Colonic mucosa (tissue), 4 donors: ENCODE data around the gene NAA60. TPM values are rescaled to one million over a fixed set of nuclear protein-coding genes. Genes with fewer than 3 reads are reported as not detected.
A peak's percentile ranks its signal among the peaks of the same experiment; 100 is the strongest.

ENCODE experiments used
- DNase-seq: peaks from one replicate; pipeline ENCODE4 v3.0.0-alpha.2; 2020
- H3K27ac ChIP-seq: fragments of 200-600 bp; one replicate; pipeline ENCODE4 v1.8.0; 2021
- H3K27me3 ChIP-seq: fragments of 200-600 bp; one replicate; pipeline ENCODE4 v1.8.0; 2021
- H3K36me3 ChIP-seq: fragments of 200-600 bp; one replicate; pipeline ENCODE4 v1.8.0; 2021
- H3K4me1 ChIP-seq: fragments of 200-600 bp; one replicate; pipeline ENCODE4 v1.8.0; 2021; ENCODE audit warnings: mild to moderate bottlenecking
- H3K4me3 ChIP-seq: fragments of 200-600 bp; one replicate; pipeline ENCODE4 v1.8.0; 2021
- H3K9ac ChIP-seq, 2 donors: one replicate each; pipeline ENCODE4 v1.7.0; 2013; ENCODE audit warnings: control low read depth in 2 of 2, low read depth in 2 of 2, low read length in 2 of 2
- H3K9me3 ChIP-seq: fragments of 200-600 bp; one replicate; pipeline ENCODE4 v1.8.0; 2021
- intact Hi-C: fragments of 100-400 bp; cut with DNase I; formaldehyde crosslinking; loops from one replicate; pipeline ENCODE4 v1.14.1; 2022
- total RNA-seq, 2 donors: library from RNA; stranded (reverse); fragmentation: NEBNext Ultra II Directional in 1 of 2; extraction: Animal tissue kit (Norgen Biotek cat#: 25700) in 1 of 2; gene quantifications; one replicate each; pipeline ENCODE4 v1.2.1, GENCODE V29; 2021
- TF ChIP-seq, protein P1 (sequence below): fragments of 200-600 bp; IDR thresholded peaks from one replicate; pipeline ENCODE4 v1.8.0; 2022; ENCODE audit warnings: antibody characterized with exemption, mild to moderate bottlenecking
- donor health status: healthy.
- donor health status: DM: no; HTN: no; CAD: no.
- donor health status: DM: no; HTN: no; CAD: no.

NAA60 gene
- total RNA-seq, 2 donors from 2014 or later, result 56.8 to 68.6 TPM

DNA sequence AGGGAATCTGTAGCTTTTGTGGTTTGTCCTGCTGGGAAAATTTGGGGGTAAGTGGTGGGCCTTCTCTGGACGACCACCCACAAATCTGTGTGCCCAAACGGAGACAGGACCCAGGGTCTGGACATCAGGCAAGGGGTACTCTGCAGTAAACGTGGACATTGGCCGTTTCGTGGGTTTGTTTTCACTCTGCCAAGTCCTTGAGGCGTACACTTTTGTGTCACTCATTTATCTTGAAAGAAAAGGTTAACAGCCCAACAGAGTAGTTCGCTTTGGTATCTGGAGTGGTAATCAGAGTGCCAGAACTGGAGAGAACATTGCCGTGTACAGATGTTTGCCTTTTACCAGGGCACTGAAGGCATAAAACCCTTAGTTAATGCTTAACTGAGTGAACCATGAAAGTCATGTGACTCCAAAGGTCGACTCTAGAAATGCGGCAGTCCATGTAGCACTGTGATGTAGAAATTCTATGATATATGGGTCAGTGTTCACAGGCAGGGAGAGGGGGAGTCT is 15.4 kb downstream of the NAA60 start:
- H3K4me1 ChIP-seq, result peaks cover 38% of the 10 kb centered on the region
- H3K36me3 ChIP-seq, result no peaks in the 10 kb centered on the region
- TF ChIP-seq, protein P1, sequence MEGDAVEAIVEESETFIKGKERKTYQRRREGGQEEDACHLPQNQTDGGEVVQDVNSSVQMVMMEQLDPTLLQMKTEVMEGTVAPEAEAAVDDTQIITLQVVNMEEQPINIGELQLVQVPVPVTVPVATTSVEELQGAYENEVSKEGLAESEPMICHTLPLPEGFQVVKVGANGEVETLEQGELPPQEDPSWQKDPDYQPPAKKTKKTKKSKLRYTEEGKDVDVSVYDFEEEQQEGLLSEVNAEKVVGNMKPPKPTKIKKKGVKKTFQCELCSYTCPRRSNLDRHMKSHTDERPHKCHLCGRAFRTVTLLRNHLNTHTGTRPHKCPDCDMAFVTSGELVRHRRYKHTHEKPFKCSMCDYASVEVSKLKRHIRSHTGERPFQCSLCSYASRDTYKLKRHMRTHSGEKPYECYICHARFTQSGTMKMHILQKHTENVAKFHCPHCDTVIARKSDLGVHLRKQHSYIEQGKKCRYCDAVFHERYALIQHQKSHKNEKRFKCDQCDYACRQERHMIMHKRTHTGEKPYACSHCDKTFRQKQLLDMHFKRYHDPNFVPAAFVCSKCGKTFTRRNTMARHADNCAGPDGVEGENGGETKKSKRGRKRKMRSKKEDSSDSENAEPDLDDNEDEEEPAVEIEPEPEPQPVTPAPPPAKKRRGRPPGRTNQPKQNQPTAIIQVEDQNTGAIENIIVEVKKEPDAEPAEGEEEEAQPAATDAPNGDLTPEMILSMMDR, result no peak
- H3K9ac ChIP-seq, result peak overlapping the region; percentile 98 to 99
- no peaks in the 10 kb centered on the region for H3K9me3 ChIP-seq
- peak overlapping the region; percentile 96 for H3K27ac ChIP-seq
- DNase-seq, result peak; percentile 80
- intact Hi-C loops, result no loop called here
- no peaks in the 10 kb centered on the region for H3K27me3 ChIP-seq
- peak overlapping the region; percentile 76 for H3K4me3 ChIP-seq

DNA sequence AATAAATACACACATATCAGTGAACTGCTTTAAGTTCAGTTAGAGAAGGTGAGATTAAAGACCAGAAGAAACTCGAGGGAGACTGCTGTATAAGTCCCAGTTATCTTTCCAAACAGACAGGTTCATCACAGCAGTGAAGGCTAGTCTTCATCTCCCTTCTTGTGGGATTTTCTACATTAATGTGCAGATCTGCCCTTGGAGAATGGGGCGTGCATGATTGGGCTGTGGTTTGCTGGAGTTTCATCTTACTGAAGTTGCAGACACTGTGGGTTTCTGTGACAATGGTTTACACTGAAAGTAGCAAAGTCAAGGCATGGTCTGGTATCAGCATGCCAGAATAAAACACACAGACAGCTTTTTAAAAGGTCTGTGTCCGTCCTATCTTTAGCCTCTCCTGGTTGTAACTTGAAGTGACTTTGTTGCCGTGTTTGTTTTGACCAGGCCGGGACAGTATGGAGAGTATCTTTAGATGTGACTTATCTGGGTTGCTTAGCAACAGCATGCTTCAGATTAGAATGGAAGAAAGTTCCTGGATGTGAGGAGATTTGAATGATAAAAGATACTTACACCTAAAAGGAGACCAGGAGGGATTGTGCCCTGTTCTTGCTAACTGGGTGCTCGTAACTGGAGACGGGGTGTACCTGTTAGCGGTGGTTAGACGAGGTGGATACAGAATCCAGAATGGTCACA is 16.1 kb downstream of the NAA60 start:
- H3K36me3 ChIP-seq, result no peaks in the 10 kb centered on the region
- H3K4me1 ChIP-seq, result peaks cover 38% of the 10 kb centered on the region
- intact Hi-C loops, result no loop called here
- peak overlapping the region in 1 of 2 donors; percentile 99 for H3K9ac ChIP-seq
- peak overlapping the region; percentile 76 for H3K4me3 ChIP-seq
- no peak for DNase-seq
- no peaks in the 10 kb centered on the region for H3K27me3 ChIP-seq
- H3K27ac ChIP-seq, result peak overlapping the region; percentile 96
- H3K9me3 ChIP-seq, result no peaks in the 10 kb centered on the region
- TF ChIP-seq, protein P1, result no peak

DNA sequence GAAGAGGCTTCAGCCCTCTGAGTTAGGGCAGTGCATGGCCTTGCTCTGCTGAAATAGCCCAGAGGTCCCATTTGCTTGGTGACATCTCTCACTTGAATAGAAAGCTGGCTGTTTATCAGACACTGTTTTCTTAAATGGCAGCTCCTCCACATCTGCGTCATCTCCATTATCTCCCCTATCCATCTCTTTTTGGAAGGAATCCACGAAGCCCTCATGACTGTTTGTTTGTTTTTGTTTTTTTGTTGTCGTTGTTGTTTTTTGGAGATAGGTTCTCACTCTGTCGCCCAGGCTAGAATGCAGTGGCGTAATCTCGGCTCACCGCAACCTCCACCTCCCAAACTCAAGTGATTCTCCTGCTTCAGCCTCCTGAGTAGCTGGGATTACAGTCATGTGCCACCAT is 16.6 kb downstream of the NAA60 start:
- TF ChIP-seq, protein P1, result no peak
- Histone ChIP-seq H3K4me3 (no peak overlapping the region), H3K27ac (no peak overlapping the region), H3K36me3 (no peaks in the 10 kb centered on the region), H3K4me1 (peaks cover 38% of the 10 kb centered on the region), H3K9me3 (no peaks in the 10 kb centered on the region), H3K27me3 (no peaks in the 10 kb centered on the region), H3K9ac (peak overlapping the region in 1 of 2 donors; percentile 99)
- intact Hi-C loops, result no loop called here
- no peak for DNase-seq

DNA sequence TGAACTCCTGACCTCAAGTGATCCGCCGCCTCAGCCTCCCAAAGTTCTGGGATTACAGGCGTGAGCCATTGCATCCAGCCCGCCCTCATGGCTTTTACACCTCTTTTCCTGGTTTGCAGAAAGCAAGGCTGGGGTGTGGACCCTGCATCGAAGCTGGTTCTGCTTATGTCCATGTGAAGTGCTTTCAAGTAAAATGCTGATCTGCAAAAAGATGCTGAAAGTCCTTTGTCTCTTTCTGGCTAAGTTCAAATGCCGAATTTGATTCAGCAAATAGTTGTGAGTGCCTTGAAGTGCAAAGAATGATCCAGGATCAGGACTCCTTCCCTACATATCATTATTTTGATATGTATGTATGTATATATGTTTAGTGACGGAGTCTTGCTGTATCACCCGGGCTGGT is 17.1 kb downstream of the NAA60 start:
- DNase-seq, result no peak
- Histone ChIP-seq H3K4me3 (no peak overlapping the region), H3K4me1 (peaks cover 38% of the 10 kb centered on the region), H3K9me3 (no peaks in the 10 kb centered on the region), H3K36me3 (no peaks in the 10 kb centered on the region), H3K27ac (no peak overlapping the region), H3K27me3 (no peaks in the 10 kb centered on the region), H3K9ac (no peak overlapping the region)
- intact Hi-C loops, result no loop called here
- TF ChIP-seq, protein P1, result no peak

DNA sequence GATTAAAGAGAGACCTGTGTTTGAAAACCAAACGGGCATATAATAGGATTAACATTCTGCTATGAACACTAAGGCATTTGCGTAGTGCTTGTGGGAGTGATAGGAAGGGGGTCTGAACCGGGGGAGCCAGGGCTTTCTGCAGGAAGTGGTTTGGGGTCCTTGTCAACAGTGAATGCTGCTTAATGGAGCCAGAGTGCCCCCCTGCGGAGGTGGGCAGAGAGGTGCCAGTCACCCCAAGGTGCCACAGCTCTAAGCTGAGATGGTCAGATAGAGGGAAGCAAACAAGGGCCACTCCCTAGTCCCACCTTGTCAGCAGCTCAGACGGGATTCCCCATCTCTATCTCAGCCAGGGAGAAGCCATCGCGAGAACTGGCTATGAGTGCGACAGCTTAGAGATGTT is 17.7 kb downstream of the NAA60 start:
- Histone ChIP-seq H3K27ac (no peak overlapping the region), H3K36me3 (no peaks in the 10 kb centered on the region), H3K9me3 (no peaks in the 10 kb centered on the region), H3K4me3 (no peak overlapping the region), H3K27me3 (no peaks in the 10 kb centered on the region), H3K9ac (no peak overlapping the region), H3K4me1 (peaks cover 38% of the 10 kb centered on the region)
- no peak for DNase-seq
- TF ChIP-seq, protein P1, result no peak
- intact Hi-C loops, result no loop called here
